ENCODE measurements around the gene SCAF1. TPM values are rescaled to one million over a fixed set of nuclear protein-coding genes. Genes with fewer than 3 reads are reported as not detected.
A peak's percentile ranks its signal among the peaks of the same experiment; 100 is the strongest.

The SCAF1 gene
- total RNA-seq, 1 experiment from 2014 or later: 81.3 TPM

GRCh38 chr19:49656456-49657109, 14.6 kb downstream of the SCAF1 start:
- intact Hi-C loops (cut with micrococcal nuclease): no loop called here
- H3K27me3 Mint-ChIP-seq (ENCODE audit: insufficient read depth, unreplicated experiment): no peaks in the 10 kb centered on the region
- TF ChIP-seq CTCF (IDR thresholded peaks at IDR 0.05; ENCODE audit: unreplicated experiment): no peak
- H3K36me3 Mint-ChIP-seq (ENCODE audit: insufficient read depth, unreplicated experiment): peaks cover 57% of the 10 kb centered on the region
- H3K9me3 Mint-ChIP-seq (ENCODE audit: unreplicated experiment): no peaks in the 10 kb centered on the region
- H3K4me3 Mint-ChIP-seq (ENCODE audit: unreplicated experiment): no peak overlapping the region
- no TSS peak for BruUV-seq (replicated peaks)
- ChIA-PET CTCF (interaction anchor here (1.1 kb wide), 2 partner anchors 9 to 212 kb away, joined by 3 to 4 read pairs; no protein-coding TSS in a partner anchor), POLR2A (interaction anchor here (0.5 to 11.4 kb wide), 4 partner anchors 7 to 77 kb away, joined by 3 to 167 read pairs (median 5); partner anchors contain the start of genes RRAS and SCAF1)
- H3K27ac Mint-ChIP-seq (ENCODE audit: low read depth, unreplicated experiment): no peak overlapping the region
- H3K4me1 Mint-ChIP-seq (ENCODE audit: insufficient read depth, unreplicated experiment): no peaks in the 10 kb centered on the region
- no peak for DNase-seq (ENCODE audit: unreplicated experiment)

- ChIA-PET CTCF (interaction anchor here (0.6 to 1.1 kb wide), 3 partner anchors 10 to 497 kb away, joined by 3 read pairs; no protein-coding TSS in a partner anchor), POLR2A (interaction anchor here (11.4 kb wide), 1 partner anchor 16 kb away, joined by 167 read pairs; the partner anchor contains the start of genes RRAS and SCAF1)
- DNase-seq (ENCODE audit: unreplicated experiment): no peak
- no peaks in the 10 kb centered on the region for H3K9me3 Mint-ChIP-seq (ENCODE audit: unreplicated experiment)
- no TSS peak for BruUV-seq (replicated peaks)
- H3K4me1 Mint-ChIP-seq (ENCODE audit: insufficient read depth, unreplicated experiment): no peaks in the 10 kb centered on the region
- no peaks in the 10 kb centered on the region for H3K27me3 Mint-ChIP-seq (ENCODE audit: insufficient read depth, unreplicated experiment)
- TF ChIP-seq CTCF (IDR thresholded peaks at IDR 0.05; ENCODE audit: unreplicated experiment): no peak
- intact Hi-C loops (cut with micrococcal nuclease): no loop called here
- H3K4me3 Mint-ChIP-seq (ENCODE audit: unreplicated experiment): no peak overlapping the region
- H3K36me3 Mint-ChIP-seq (ENCODE audit: insufficient read depth, unreplicated experiment): peaks cover 56% of the 10 kb centered on the region
- no peak overlapping the region for H3K27ac Mint-ChIP-seq (ENCODE audit: low read depth, unreplicated experiment)
Observed at GRCh38 chr19:49657493-49658138, 15.6 kb downstream of the SCAF1 start.

GRCh38 chr19:49658139-49658517, 16.1 kb downstream of the SCAF1 start:
- TF ChIP-seq CTCF (IDR thresholded peaks at IDR 0.05; ENCODE audit: unreplicated experiment): no peak
- POLR2A ChIA-PET: interaction anchor here (11.4 kb wide), 1 partner anchor 16 kb away, joined by 167 read pairs; the partner anchor contains the start of genes RRAS and SCAF1
- TSS peak; percentile 44 for BruUV-seq (replicated peaks)
- Mint-ChIP-seq H3K27ac (ENCODE audit: low read depth, unreplicated experiment) (no peak overlapping the region), H3K4me1 (ENCODE audit: insufficient read depth, unreplicated experiment) (no peaks in the 10 kb centered on the region), H3K27me3 (ENCODE audit: insufficient read depth, unreplicated experiment) (no peaks in the 10 kb centered on the region), H3K9me3 (ENCODE audit: unreplicated experiment) (no peaks in the 10 kb centered on the region), H3K4me3 (ENCODE audit: unreplicated experiment) (no peak overlapping the region), H3K36me3 (ENCODE audit: insufficient read depth, unreplicated experiment) (peaks cover 58% of the 10 kb centered on the region)
- no peak for DNase-seq (ENCODE audit: unreplicated experiment)
- CTCF ChIA-PET: interaction anchor here (0.6 to 1.1 kb wide), 2 partner anchors 115 to 498 kb away, joined by 3 read pairs; no protein-coding TSS in a partner anchor
- intact Hi-C loops (cut with micrococcal nuclease): no loop called here

Data from MCF 10A (cell line).